Keratinocyte (primary cell): ENCODE results near the gene ACTN2. TPM values are rescaled to one million over a fixed set of nuclear protein-coding genes. Genes with fewer than 3 reads are reported as not detected.

Experiments used
- DNase-seq: peaks from one replicate; pipeline ENCODE4 v3.0.0-alpha.2; 2011; ENCODE audit warnings: low read depth, missing footprints, low spot score
- FAIRE-seq: peaks from 2 replicates; lab custom pipeline; 2011; peaks lifted over from hg19 to GRCh38; lab: Jason Lieb, UNC
- H2AFZ ChIP-seq: 2 replicates; pipeline ENCODE4 v1.6.0; 2012; ENCODE audit warnings: low read length, control low read depth, inconsistent platforms; ENCODE audit not compliant: control insufficient read depth
- H3K27ac ChIP-seq: 2 replicates; pipeline ENCODE4 v1.5.1; 2011; ENCODE audit warnings: low read length; ENCODE audit not compliant: control insufficient read depth, insufficient read depth
- H3K27me3 ChIP-seq: 3 replicates; pipeline ENCODE4 v1.6.0; 2011; ENCODE audit warnings: low read length; ENCODE audit not compliant: control insufficient read depth, insufficient read depth; ENCODE audit errors: extremely low read depth
- H3K36me3 ChIP-seq, 2 experiments: 2 replicates in 1 of 2; 3 replicates in 1 of 2; pipeline ENCODE4 v1.5.1; 2011; ENCODE audit warnings: low read length in 2 of 2, mild to moderate bottlenecking in 1 of 2; ENCODE audit not compliant: control insufficient read depth in 2 of 2, insufficient read depth in 2 of 2; ENCODE audit errors: extremely low read depth in 1 of 2
- H3K4me1 ChIP-seq: 3 replicates; pipeline ENCODE4 v1.5.1; 2011; ENCODE audit warnings: low read length; ENCODE audit not compliant: control insufficient read depth, insufficient read depth; ENCODE audit errors: extremely low read depth
- H3K4me2 ChIP-seq: 3 replicates; pipeline ENCODE4 v1.6.0; 2011; ENCODE audit warnings: low read depth, low read length; ENCODE audit not compliant: control insufficient read depth, insufficient read depth; ENCODE audit errors: extremely low read depth
- H3K4me3 ChIP-seq, 3 experiments: fragments of 200-600 bp in 1 of 3; sonication (generic) in 1 of 3; 2 replicates in 2 of 3; 3 replicates in 1 of 3; pipeline ENCODE4 v1.5.1; 2011 to 2016; ENCODE audit warnings: low read length in 3 of 3, mild to moderate bottlenecking in 3 of 3, control low read depth in 2 of 3, inconsistent platforms in 1 of 3, low read depth in 1 of 3, mixed read lengths in 1 of 3, mixed run types in 1 of 3, moderate library complexity in 1 of 3; ENCODE audit not compliant: control insufficient read depth in 2 of 3, insufficient read depth in 2 of 3; ENCODE audit errors: extremely low read depth in 1 of 3
- H3K79me2 ChIP-seq: 2 replicates; pipeline ENCODE4 v1.6.0; 2012; ENCODE audit warnings: low read length; ENCODE audit not compliant: control insufficient read depth, insufficient read depth
- H3K9ac ChIP-seq: 3 replicates; pipeline ENCODE4 v1.6.0; 2011; ENCODE audit warnings: low read length; ENCODE audit not compliant: control insufficient read depth, insufficient read depth; ENCODE audit errors: extremely low read depth
- H3K9me1 ChIP-seq: 3 replicates; pipeline ENCODE4 v1.6.0; 2011; ENCODE audit warnings: low read length; ENCODE audit not compliant: control insufficient read depth, insufficient read depth; ENCODE audit errors: extremely low read depth
- H3K9me3 ChIP-seq: 2 replicates; pipeline ENCODE4 v1.5.1; 2012; ENCODE audit warnings: low read depth, low read length; ENCODE audit not compliant: control insufficient read depth
- H4K20me1 ChIP-seq: 3 replicates; pipeline ENCODE4 v1.6.0; 2011; ENCODE audit warnings: low read length; ENCODE audit not compliant: control insufficient read depth, insufficient read depth; ENCODE audit errors: extremely low read depth
- CTCF ChIP-seq, 3 experiments: IDR thresholded peaks in 1 of 3; conservative IDR thresholded peaks in 1 of 3; optimal IDR thresholded peaks in 1 of 3; 2 replicates in 2 of 3; 3 replicates in 1 of 3; pipeline versions ENCODE3 to v1.5.1; 2011; ENCODE audit warnings: low read length in 3 of 3, mild to moderate bottlenecking in 3 of 3, moderate library complexity in 2 of 3, control low read depth in 1 of 3, inconsistent platforms in 1 of 3; ENCODE audit not compliant: insufficient read depth in 2 of 3; ENCODE audit errors: extremely low read depth in 1 of 3
- EZH2 ChIP-seq: IDR thresholded peaks from one replicate; pipeline ENCODE4 v1.6.1; 2012; ENCODE audit warnings: inconsistent platforms, mild to moderate bottlenecking, low read length, moderate library complexity
- dilution Hi-C: fragments of 300-500 bp; cut with MboI; formaldehyde crosslinking; loops from one replicate; pipeline ENCODE4 v1.7.0; 2020; ENCODE audit warnings: low sequenced_read_pairs; ENCODE audit not compliant: extremely low pct_ligation_motif_present
- polyA plus RNA-seq, 5 experiments: library from polyadenylated mRNA; depleted of rRNA in 3 of 5; stranded (reverse) in 3 of 5; stranded (forward) in 1 of 5; unstranded in 1 of 5; fragments of >200 nt; gene quantifications; 1 replicate in 1 of 5; 2 replicates in 3 of 5; 3 replicates in 1 of 5; pipeline versions ENCODE4 v1.2.1 to v1.2.3, GENCODE V29; 2011 to 2012; ENCODE audit warnings: missing spikeins in 2 of 5, low read depth in 1 of 5, low replicate concordance in 1 of 5

The ACTN2 gene
- polyA plus RNA-seq, 1 donor (not counting 4 experiments of a cell fraction or from before 2014, with no cell fraction given): not detected

DNA sequence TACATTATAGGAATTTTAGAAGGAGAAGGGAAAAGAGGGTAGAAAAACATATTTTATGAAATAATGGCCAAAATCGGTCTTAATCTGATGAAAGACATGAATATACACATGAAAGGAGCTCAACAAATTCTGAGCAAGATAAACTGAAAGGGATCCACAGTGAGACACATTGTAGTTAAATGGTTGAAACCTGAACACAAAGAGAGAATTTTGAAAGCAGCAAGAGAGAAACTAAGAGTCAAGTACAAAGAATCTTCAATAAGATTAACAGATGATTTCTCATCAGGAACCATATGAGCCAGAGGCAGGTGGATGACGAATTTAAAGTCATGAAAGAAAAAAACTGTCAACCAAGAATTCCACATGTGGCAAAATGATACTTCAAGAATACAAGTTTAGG is 93.0 kb downstream of the ACTN2 start:
- H3K4me2 ChIP-seq: no peak overlapping the region
- no peaks in the 10 kb centered on the region for H3K36me3 ChIP-seq
- H4K20me1 ChIP-seq: no peaks in the 10 kb centered on the region
- H3K9me3 ChIP-seq: no peaks in the 10 kb centered on the region
- no peak overlapping the region for H3K27ac ChIP-seq
- no peak for DNase-seq
- no peak for FAIRE-seq
- H3K9me1 ChIP-seq: no peaks in the 10 kb centered on the region
- no peaks in the 10 kb centered on the region for H3K4me1 ChIP-seq
- H3K4me3 ChIP-seq: no peak overlapping the region
- dilution Hi-C loops: no loop called here
- H2AFZ ChIP-seq: no peak overlapping the region
- no peaks in the 10 kb centered on the region for H3K27me3 ChIP-seq
- TF ChIP-seq CTCF (optimal IDR thresholded peaks at IDR 0.05 in 1 of 3, IDR thresholded peaks at IDR 0.05 in 1 of 3, conservative IDR thresholded peaks at IDR 0.05 in 1 of 3; ENCODE audit: extremely low read depth in 1 of 3, insufficient read depth in 2 of 3, low read length in 3 of 3) (no peak), EZH2 (no peak)
- no peaks in the 10 kb centered on the region for H3K79me2 ChIP-seq
- H3K9ac ChIP-seq: no peak overlapping the region

DNA sequence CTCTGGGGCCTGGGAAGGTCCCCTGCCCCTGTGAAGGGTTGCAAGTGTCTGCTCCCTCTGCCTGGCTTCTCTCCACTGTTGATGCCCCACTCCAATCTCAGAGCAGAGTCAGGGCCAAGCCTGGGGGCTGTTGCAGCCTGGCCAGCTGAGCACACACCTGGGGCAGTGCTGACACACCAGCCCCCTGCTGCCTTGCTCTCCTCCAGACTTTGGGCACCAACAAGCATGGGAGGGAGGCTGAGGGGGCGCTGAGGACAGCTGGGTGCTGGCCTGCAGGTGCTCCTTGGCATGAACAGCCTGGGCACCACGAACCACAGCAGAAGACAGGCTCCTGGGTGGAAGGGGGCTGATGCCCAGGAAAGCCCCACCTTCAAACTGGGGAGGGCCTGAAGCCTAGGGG is 99.2 kb downstream of the ACTN2 start:
- Histone ChIP-seq H3K36me3 (no peaks in the 10 kb centered on the region), H3K9me1 (no peaks in the 10 kb centered on the region), H4K20me1 (no peaks in the 10 kb centered on the region), H3K27ac (no peak overlapping the region), H3K9me3 (no peaks in the 10 kb centered on the region), H2AFZ (no peak overlapping the region), H3K79me2 (no peaks in the 10 kb centered on the region), H3K4me3 (no peak overlapping the region), H3K27me3 (no peaks in the 10 kb centered on the region), H3K4me2 (no peak overlapping the region), H3K9ac (no peak overlapping the region), H3K4me1 (no peaks in the 10 kb centered on the region)
- DNase-seq: no peak
- no peak for TF ChIP-seq EZH2
- no peak for TF ChIP-seq CTCF (optimal IDR thresholded peaks at IDR 0.05 in 1 of 3, IDR thresholded peaks at IDR 0.05 in 1 of 3, conservative IDR thresholded peaks at IDR 0.05 in 1 of 3; ENCODE audit: extremely low read depth in 1 of 3, insufficient read depth in 2 of 3, low read length in 3 of 3)
- no peak for FAIRE-seq
- dilution Hi-C loops: no loop called here
